ENCODE measurements around the gene RILPL1.

The RILPL1 gene

DNA sequence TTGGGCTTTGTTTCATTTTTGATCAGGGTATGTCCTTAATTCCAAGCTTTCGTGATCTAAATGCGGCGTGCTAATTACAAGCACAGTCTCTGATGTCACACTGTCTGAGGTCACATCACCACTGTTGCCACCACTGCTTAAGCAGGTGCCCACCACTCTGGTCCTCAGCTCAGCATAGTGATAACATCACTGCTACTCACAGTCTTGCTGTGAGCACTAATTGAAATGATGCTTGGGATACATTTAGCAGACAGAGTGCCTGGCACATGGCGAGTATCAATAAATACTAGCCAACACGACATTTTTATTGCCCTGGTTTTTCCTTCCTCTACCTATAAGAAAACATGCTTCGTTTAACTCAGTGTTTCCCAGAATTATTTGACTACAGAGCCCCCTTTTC lies 104.9 kb downstream of the RILPL1 start:
- DNase-seq (ENCODE audit: low read depth in 2 of 2): no peak

DNA sequence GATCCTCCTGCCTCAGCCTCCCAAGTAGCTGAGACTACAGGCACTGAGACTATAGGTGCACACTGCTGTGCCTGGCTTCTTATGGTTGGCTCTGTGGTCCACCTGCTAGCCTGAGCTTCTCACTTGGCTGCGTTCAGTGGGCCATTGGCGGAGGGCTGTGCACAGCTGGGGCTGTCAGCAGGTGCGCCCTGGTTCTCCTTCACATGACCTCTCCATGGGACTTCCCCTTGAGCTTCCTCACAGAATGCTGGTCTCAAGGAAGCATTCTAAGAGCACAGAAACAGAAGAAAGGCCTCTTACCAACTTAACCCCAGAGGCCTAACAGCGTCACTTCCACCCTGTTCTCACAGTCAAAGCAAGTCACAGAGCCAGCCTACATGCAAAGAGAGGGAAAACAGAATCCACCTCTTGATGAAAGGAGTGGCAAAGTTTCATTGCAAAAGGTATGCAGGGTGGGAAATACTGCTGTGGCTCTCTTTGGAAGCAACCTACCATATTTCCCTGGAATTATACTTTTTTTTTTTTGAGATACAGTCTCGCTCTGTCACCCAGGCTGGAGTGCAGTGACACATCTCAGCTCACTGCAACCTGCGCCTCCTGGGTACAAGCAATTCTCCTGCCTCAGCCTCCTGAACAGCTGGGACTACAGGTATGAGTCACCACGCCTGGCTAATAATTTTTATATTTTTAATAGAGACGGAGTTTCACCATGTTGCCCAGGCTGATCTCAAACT lies 106.3 kb downstream of the RILPL1 start:
- DNase-seq (ENCODE audit: low read depth in 2 of 2): no peak

DNA sequence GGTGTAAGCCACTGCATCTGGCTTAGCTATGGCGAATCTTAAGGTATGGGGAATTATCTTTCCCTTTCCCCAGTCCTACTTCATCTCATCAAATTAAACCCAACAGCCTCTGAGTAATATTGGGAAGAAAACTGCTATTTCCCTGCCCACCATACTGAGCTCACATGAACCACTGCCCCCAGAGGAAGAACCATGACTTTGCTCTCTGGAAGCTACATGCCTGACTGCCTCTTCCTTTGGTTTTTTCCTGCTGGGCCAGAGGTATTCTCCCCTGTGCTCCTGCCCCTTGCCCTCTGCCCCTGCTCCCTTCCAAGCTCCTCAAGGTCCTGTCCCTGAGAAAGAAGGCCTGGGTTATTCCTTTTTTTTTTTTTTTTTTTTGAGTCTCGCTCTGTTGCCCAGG lies 112.2 kb downstream of the RILPL1 start:
- no peak for DNase-seq (ENCODE audit: low read depth in 2 of 2)
